KBM-7 (cell line): Measurements from ENCODE around the gene FZD4.
"Not testable (repeated sequence)": the region's sequence is repeated elsewhere in the genome, so short reads cannot be mapped to it uniquely, and the experiment has no call there.

Experiments used
- DNase-seq: peaks from one replicate; pipeline ENCODE4 v3.0.0-alpha.2; 2015
- in situ Hi-C: fragments of 300-500 bp; cut with MboI; formaldehyde crosslinking; loops from 2 replicates; pipeline ENCODE4 v1.14.3; 2020; ENCODE audit warnings: low sequenced_read_pairs, low pct_unique_long_range_greater_than_20kb, mixed read lengths

Gene FZD4

GRCh38 chr11:86941077-86941870, 13.9 kb downstream of the FZD4 start:
- DNase-seq: no peak
- in situ Hi-C loops: loop anchor here (25.0 kb wide), 1 partner anchor 346 kb away; no protein-coding TSS in a partner anchor

- in situ Hi-C loops: loop anchor here (25.0 kb wide), 1 partner anchor 347 kb away; no protein-coding TSS in a partner anchor
- DNase-seq: no peak
Observed at GRCh38 chr11:86940122-86940777, 14.9 kb downstream of the FZD4 start.

DNA sequence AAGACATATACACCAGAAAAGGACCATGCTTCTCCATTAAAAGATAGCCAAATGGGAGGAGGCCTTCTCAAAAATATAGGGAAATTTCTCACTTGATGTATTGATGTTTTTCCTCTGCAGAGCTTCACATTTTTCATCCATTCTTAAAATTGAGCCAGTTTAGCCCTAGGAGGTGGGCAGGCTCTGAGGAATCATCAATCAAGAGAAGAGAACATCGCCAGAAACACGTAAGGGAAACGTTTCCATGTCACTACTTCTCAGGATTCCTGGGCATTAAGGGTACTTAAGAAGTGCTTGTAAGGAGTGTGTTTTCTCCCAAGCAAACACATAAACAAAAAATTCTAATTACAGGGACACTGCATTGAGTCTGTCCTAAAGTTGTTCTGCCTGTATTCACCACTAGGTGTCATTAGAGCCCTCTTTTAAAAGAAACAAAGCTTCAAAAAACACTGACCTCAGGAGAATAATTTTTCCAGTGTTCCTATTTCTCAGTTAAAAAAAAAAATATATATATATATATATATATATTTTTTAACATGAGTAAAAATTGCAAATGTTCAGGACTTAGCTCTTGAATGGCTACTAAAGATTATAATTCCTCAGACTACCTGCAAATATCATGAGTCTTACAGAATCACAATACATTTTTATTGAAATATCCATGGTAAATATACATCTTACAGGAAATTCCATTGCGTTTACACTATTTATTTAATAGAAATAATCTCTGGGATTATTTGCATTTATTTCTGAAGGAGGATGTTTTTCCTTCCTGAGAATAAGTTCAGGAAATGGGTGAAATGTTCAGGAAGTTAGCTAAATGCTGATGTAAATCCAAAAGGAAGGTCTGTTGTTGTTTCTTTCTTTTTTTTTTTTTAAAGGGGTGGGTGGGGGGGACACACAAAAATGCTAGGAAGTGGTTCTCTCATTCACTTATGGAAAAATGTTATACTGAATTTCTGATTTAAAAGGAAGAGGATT, 16.0 kb downstream of the FZD4 start:
- in situ Hi-C loops: loop anchor here (25.0 kb wide), 1 partner anchor 348 kb away; no protein-coding TSS in a partner anchor
- peak; percentile 68 for DNase-seq

GRCh38 chr11:86938203-86938899, 16.8 kb downstream of the FZD4 start:
- DNase-seq: no peak
- in situ Hi-C loops: loop anchor here (25.0 kb wide), 1 partner anchor 349 kb away; no protein-coding TSS in a partner anchor

GRCh38 chr11:86937193-86937806, 17.9 kb downstream of the FZD4 start:
- in situ Hi-C loops: loop anchor here (25.0 kb wide), 1 partner anchor 350 kb away; no protein-coding TSS in a partner anchor
- not testable (repeated sequence) for DNase-seq

GRCh38 chr11:86934926-86935579, 20.1 kb downstream of the FZD4 start:
- no peak for DNase-seq
- in situ Hi-C loops: loop anchor here (25.0 kb wide), 1 partner anchor 352 kb away; no protein-coding TSS in a partner anchor

GRCh38 chr11:86934582-86934900, 20.7 kb downstream of the FZD4 start:
- no peak for DNase-seq
- in situ Hi-C loops: loop anchor here (25.0 kb wide), 1 partner anchor 353 kb away; no protein-coding TSS in a partner anchor

DNA sequence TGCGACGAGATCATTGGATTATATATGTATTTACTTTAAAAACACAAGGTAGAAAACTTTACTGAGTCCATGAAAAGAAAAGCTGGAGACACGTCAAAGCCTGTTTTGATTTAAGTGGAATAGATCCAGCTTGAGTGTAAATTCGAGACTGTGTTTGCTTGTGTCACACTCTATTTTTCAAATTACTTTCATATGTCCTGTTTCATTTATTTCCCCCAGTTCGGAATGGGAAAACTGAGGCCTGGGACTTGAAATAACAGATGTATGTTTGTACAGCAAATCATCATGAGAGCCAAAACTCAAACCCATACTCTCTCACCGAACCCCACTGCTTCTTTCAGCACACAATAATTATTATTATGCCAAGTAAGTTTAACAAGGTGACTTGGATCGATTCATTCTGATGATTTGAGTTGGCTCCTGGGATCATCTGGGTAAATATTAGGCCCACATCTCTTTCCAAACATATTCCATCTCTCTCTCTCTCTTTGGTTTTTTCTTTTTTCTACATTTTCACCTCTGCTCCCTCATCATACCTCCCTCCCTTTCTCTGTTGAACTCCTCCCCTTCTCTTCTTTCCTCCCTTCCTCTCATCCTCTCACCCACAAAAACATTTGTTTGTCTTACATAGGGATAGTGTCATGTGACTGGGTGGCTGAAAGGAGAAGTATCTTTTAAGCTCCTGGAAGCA, 21.2 kb downstream of the FZD4 start:
- no peak for DNase-seq
- in situ Hi-C loops: loop anchor here (25.0 kb wide), 1 partner anchor 353 kb away; no protein-coding TSS in a partner anchor

DNA sequence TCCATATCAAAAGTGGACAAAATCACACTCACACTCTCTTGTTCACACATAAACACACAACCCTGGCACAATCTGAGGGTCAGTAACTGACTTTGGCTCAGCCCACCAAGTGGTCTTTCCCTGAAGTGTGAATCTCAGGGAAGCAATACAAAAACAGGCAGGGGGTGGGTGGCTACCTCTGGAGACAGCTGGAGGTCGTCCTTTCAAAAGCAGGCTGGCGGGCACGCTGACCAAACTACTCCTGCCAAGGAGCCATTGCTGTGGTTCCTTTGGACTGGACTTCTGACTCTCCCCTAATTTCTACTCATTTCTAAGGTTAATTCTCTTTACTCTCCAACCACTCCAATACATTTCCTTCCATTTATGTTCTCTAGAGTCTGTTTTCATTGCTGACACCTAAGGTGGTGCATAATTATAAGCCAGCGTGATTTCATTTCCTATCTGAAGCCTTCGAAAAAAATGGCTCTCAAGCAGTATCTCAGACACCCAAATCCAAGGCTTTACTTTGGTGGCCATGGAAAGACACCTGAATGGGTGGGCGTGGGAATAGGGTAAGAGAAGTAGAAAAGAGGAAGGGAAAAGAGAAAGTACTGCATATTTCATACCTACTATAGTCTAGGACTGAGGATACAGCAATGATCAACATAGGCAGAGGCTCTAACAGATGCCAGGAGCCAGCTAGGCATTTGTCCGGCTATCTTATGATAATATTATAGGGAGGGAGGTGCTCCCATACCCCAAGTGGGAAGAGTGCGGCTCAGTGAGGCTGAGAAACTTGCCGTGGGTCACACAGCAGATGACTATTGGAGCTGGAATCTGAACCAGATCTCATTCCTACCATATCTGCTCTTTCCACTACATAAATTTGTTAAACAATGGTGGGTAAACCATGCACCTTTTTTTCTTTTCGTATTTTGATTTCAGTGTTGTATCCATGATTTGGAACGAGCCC, 22.0 kb downstream of the FZD4 start:
- DNase-seq: no peak
- in situ Hi-C loops: loop anchor here (25.0 kb wide), 1 partner anchor 354 kb away; no protein-coding TSS in a partner anchor

- in situ Hi-C loops: loop anchor here (25.0 kb wide), 1 partner anchor 355 kb away; no protein-coding TSS in a partner anchor
- DNase-seq: peak; percentile 5
Observed at GRCh38 chr11:86932259-86932585, 23.0 kb downstream of the FZD4 start.

GRCh38 chr11:86931548-86932258, 23.5 kb downstream of the FZD4 start:
- in situ Hi-C loops: loop anchor here (25.0 kb wide), 1 partner anchor 356 kb away; no protein-coding TSS in a partner anchor
- no peak for DNase-seq

DNA sequence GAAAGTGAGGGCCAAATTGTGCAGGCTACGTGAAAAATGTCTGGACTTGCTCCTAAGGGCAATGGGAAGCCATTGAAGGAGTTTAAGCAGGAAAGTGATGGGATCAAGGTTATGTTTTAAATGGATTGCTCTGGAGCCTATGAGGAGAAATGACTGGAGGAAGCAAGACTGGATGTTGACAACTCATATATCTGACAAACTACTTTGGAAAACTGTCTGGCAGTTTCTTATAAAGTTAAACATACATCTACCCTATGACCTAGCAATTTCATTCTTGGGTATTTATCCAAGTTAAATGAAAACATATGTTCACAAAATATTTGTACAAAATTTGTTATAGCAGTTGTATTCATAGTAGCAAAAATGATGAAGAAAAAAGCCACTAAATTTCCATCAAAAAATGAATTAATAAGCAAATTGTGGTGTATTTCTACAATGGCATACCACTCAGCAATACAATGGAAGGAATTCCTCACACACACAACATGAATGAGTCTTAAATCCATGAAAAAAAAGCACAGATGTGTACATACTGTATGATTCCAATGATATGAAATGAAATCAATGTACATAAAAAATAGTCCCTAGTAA, 24.1 kb downstream of the FZD4 start:
- in situ Hi-C loops: loop anchor here (25.0 kb wide), 1 partner anchor 356 kb away; no protein-coding TSS in a partner anchor
- no peak for DNase-seq

DNA sequence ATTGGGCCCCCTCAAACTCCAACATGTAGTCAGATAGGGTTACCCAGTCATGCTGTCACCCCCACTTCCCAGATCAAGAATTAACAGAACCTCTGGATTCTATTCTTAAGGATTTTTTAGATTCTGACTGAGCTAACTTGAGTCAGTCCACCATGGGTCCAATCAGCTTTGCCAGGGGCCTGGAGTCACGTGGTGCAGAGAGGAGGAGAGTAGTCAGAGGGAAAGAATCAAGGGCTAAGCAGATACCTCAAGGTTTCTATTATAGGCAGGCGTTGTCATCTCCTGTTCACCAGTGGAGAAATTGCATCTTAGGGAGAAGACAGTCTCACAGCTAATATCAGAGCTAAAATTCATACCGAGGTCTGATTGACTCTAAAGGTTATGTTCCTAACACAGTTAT, 28.2 kb downstream of the FZD4 start:
- no peak for DNase-seq
- in situ Hi-C loops: loop anchor here (25.0 kb wide), 1 partner anchor 360 kb away; no protein-coding TSS in a partner anchor

GRCh38 chr11:86923999-86924766, 31.0 kb downstream of the FZD4 start:
- in situ Hi-C loops: no loop called here

More at GRCh38 chr11:86923999-86924766, 31.0 kb downstream of the FZD4 start:
- no peak for DNase-seq
